ENCODE results near the gene SMG6.

DNA sequence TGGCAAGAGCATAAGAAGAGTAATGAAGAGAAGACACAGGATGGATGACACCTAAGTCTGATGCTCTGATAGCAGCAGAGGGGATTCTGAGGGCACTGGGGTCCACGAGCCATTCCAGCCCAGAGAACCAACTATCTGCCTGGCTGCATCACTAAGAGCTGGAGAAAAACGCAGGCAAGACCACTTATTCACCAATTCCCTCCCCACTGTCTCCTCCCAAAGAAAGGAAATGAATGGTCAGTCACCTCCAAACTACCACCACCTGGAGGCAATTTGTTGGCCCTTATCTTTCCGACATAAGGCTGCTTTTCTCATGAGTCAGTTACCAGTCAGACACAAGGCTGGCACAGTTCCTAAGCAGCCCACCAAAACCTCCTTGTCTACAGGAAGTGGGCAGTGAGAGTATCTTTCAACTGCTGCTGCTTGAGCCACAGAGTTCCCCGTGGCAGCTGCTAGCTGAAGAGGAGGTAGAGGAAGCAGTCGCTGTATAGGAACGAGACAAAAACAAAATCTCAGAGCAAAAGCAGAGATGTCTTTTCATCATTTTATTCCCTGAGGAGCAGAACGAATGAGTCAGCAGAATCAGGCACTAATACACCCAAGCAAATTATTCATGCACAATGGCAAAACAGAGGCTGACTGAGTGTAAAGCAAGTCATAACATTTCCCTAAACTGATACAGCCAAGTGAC is 111.1 kb downstream of the SMG6 start:
- TF ChIP-seq GATA3 (IDR thresholded peaks at IDR 0.05; ENCODE audit: low read depth, low read length): no peak
- no peak for TF ChIP-seq GATA2 (IDR thresholded peaks at IDR 0.05; ENCODE audit: low read depth, low read length)

Data from SH-SY5Y (cell line).